Measurements from ENCODE around the gene TMEM63C.

DNA sequence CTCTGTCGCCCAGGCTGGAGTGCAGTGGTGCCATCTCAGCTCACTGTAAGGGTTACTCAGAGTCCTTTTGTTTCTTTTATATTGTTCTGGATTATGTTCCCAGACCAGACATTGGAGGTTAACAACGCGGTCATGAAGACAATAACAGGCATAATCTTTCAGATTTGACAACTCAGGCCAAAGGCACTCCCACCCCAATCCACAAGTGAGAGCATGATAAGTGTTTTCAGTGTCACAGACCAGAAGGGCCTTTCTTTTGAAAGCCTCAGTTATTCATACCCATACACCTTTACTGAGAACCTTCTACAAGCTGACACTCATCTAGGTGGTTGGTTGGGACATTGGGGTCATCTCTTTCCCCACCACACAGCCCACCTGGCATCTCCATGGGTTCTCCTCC, 2.9 kb upstream of the TMEM63C start:
- TF ChIP-seq TAF1 (IDR thresholded peaks at IDR 0.05; ENCODE audit: low read depth, low read length): no peak
- no peak for TF ChIP-seq POLR2A (IDR thresholded peaks at IDR 0.05; ENCODE audit: low read depth, low read length)
